Measurements from ENCODE around the gene NSMF. TPM values are rescaled to one million over a fixed set of nuclear protein-coding genes. Genes with fewer than 3 reads are reported as not detected.

The NSMF gene
- total and polyA plus RNA-seq, 2 of the 4 experiments (the other 2 are of a cell fraction): 7.7 to 40.9 TPM

DNA sequence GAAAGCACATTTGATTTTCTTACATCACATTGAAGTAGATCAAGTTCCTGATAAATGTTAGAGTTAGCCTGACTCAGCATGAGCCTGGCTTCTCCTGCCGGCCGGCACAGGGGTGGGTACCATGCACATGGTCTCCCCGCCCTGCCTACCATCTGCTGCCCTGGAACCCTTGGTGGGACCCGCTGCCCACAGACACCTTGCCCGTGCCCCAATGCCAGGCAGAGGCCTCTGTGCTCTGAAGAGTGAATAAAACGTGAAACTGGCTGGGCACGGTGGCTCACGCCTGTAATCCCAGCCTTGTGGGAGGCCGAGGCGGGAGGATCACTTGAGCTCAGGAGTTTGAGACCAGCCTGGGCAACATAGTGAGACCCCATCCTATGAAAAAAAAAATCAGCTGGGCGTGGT, 53.5 kb downstream of the NSMF start (continued):
- TF ChIP-seq, protein P1, sequence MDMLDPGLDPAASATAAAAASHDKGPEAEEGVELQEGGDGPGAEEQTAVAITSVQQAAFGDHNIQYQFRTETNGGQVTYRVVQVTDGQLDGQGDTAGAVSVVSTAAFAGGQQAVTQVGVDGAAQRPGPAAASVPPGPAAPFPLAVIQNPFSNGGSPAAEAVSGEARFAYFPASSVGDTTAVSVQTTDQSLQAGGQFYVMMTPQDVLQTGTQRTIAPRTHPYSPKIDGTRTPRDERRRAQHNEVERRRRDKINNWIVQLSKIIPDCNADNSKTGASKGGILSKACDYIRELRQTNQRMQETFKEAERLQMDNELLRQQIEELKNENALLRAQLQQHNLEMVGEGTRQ (IDR thresholded peaks at IDR 0.05; ENCODE audit: low read depth, low read length): no peak

DNA sequence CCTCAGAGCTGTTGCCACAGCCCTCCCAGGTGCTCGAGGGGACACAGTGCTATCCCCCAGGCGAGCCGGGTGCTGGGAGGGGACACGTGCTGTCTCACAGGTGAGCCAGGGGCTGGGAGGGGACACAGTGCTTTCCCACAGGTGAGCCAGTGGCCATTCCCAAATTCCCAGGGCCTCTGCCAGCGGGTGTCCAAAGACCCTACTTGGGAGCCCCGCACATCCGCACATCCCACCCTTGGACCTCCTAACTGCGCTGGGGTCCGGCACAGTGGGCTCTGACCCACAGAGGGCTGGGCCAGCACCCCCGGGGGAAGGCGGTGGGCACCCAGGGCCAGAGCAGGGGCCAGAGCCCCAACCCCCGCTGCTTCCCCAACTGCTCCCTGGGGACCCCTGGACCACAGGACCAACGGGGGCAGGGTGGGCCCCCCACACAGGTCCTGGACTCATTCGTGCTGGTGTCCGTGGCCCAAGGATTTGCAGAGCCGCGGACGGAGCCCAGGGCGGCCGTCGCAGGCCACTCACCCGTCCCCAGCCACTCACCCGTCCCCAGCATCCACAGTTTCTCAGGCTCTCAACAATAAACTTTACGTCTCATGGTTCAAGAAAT, 54.1 kb downstream of the NSMF start:
- H3K4me1 ChIP-seq (ENCODE audit: control insufficient read depth, insufficient read depth, low read length): peaks cover 5% of the 10 kb centered on the region; the same call in 1 of the 2 replicates
- no peak overlapping the region for H3K56ac ChIP-seq (ENCODE audit: extremely low read depth, insufficient read depth, low read length)
- H2AK5ac ChIP-seq (ENCODE audit: low read depth, low read length): no peak overlapping the region
- no peak overlapping the region for H3K9ac ChIP-seq (ENCODE audit: low read depth, low read length)
- H3K23ac ChIP-seq (ENCODE audit: low read depth, low read length): no peak overlapping the region
- H3K4ac ChIP-seq (ENCODE audit: low read depth, low read length): no peak overlapping the region
- no peak for ATAC-seq (ENCODE audit: low read depth)
- no peak overlapping the region for H4K5ac ChIP-seq (ENCODE audit: low read depth, low read length)
- ChIA-PET CTCF (interaction anchor here (0.6 kb wide), 1 partner anchor 40 kb away, joined by 3 read pairs; no protein-coding TSS in a partner anchor), POLR2A (ENCODE audit: unreplicated experiment) (no interaction called here)
- no peak overlapping the region for H2AK9ac ChIP-seq (replicated peaks; ENCODE audit: low read depth, low read length, poor library complexity)
- H3K9me1 ChIP-seq (ENCODE audit: insufficient read depth, low read length): no peaks in the 10 kb centered on the region
- no peak overlapping the region for H3K4me3 ChIP-seq (ENCODE audit: insufficient read depth, low read depth, low read length)
- H2BK5ac ChIP-seq (ENCODE audit: low read depth, low read length, poor library complexity, severe bottlenecking): no peak overlapping the region
- no peak overlapping the region for H4K8ac ChIP-seq (ENCODE audit: low read depth in 2 of 2, low read length in 2 of 2)
- in situ Hi-C loops (cut with MboI; ENCODE audit: low sequenced_read_pairs) (loop anchor here (5.0 kb wide), 1 partner anchor 113 kb away; no protein-coding TSS in a partner anchor), dilution Hi-C loops (cut with HindIII; ENCODE audit: low sequenced_read_pairs, unreplicated experiment) (no loop called here), intact Hi-C loops (cut with micrococcal nuclease) (no loop called here)
- no peak overlapping the region for H3K14ac ChIP-seq (replicated peaks; ENCODE audit: low read depth, low read length)
- no peaks in the 10 kb centered on the region; a peak in 2 of 4 replicates for H3K79me1 ChIP-seq (ENCODE audit: low read depth in 1 of 2, low read length in 2 of 2)
- BruUV-seq (replicated peaks): no TSS peak
- WGBS, 2 experiments (ENCODE audit: extremely low coverage in 2 of 2, insufficient read length in 1 of 2): 96% methylated on average over 6 of the region's 24 CpGs; no CpG with 5 or more reads in 1 of the 2 experiments
- H3K4me2 ChIP-seq (ENCODE audit: low read depth, low read length): no peak overlapping the region
- H4K91ac ChIP-seq (ENCODE audit: insufficient read depth, low read depth, low read length): no peak overlapping the region
- no peaks in the 10 kb centered on the region for H4K20me1 ChIP-seq (ENCODE audit: insufficient read depth, low read length)
- no peaks in the 10 kb centered on the region for H3K36me3 ChIP-seq (ENCODE audit: control insufficient read depth, insufficient read depth, low read length)
- H3K9me3 ChIP-seq (ENCODE audit: control insufficient read depth, insufficient read depth, low read length): no peaks in the 10 kb centered on the region
- no peak for DNase-seq
- no peak overlapping the region for H3K27ac ChIP-seq (ENCODE audit: insufficient read depth, low read length)
- no peak for TF ChIP-seq CHD1 (IDR thresholded peaks at IDR 0.05; ENCODE audit: low read depth, low read length)
- no peak overlapping the region for H2BK15ac ChIP-seq (ENCODE audit: low read depth, low read length)
- no peak overlapping the region for H2AFZ ChIP-seq (replicated peaks; ENCODE audit: low read length, poor library complexity)
- H2BK20ac ChIP-seq (ENCODE audit: low read depth, low read length): no peak overlapping the region
- no peak overlapping the region for H3K18ac ChIP-seq (ENCODE audit: low read depth, low read length)
- H3K27me3 ChIP-seq (ENCODE audit: control insufficient read depth, insufficient read depth, low read length): no peaks in the 10 kb centered on the region
- H2BK120ac ChIP-seq (ENCODE audit: low read depth, low read length): no peak overlapping the region

All from IMR-90 (cell line).